Kidney epithelial cell (primary cell): ENCODE data around the gene TRIM54. TPM values are rescaled to one million over a fixed set of nuclear protein-coding genes. Genes with fewer than 3 reads are reported as not detected.

Experiments
- DNase-seq: peaks from one replicate; pipeline ENCODE4 v3.0.0-alpha.2; 2010; ENCODE audit warnings: low read depth
- H3K27me3 ChIP-seq: 2 replicates; pipeline ENCODE4 v1.6.0; 2011; ENCODE audit warnings: low read length; ENCODE audit not compliant: control insufficient read depth, insufficient read depth
- H3K36me3 ChIP-seq: 2 replicates; pipeline ENCODE4 v1.5.1; 2011; ENCODE audit warnings: low read length; ENCODE audit not compliant: control insufficient read depth, insufficient read depth
- H3K4me3 ChIP-seq: 2 replicates; pipeline ENCODE4 v1.5.1; 2011; ENCODE audit warnings: low read depth, mild to moderate bottlenecking, control low read depth, low read length
- CTCF ChIP-seq: IDR thresholded peaks from 2 replicates; pipeline ENCODE4 v1.5.1; 2011; ENCODE audit warnings: mild to moderate bottlenecking, moderate library complexity, low read length, control low read depth, inconsistent platforms; ENCODE audit not compliant: insufficient read depth, poor library complexity, severe bottlenecking
- total RNA-seq: library from RNA; depleted of rRNA; stranded (reverse); fragments of >200 nt; gene quantifications from 2 replicates; pipeline ENCODE4 v1.2.3, GENCODE V29; 2015

The TRIM54 gene
- total RNA-seq, 1 donor from 2014 or later, result 0.33 TPM

- H3K27me3 ChIP-seq, result no peaks in the 10 kb centered on the region
- TF ChIP-seq CTCF, result no peak
- H3K36me3 ChIP-seq, result peaks cover 10% of the 10 kb centered on the region
- no peak overlapping the region for H3K4me3 ChIP-seq
- no peak for DNase-seq
Measured at GRCh38 chr2:27238976-27239375, 43.3 kb upstream of the TRIM54 start.

GRCh38 chr2:27240406-27240805 is 41.8 kb upstream of the TRIM54 start:
- Histone ChIP-seq H3K4me3 (no peak overlapping the region), H3K27me3 (no peaks in the 10 kb centered on the region), H3K36me3 (peaks cover 8% of the 10 kb centered on the region)
- no peak for TF ChIP-seq CTCF
- no peak for DNase-seq

- no peak for TF ChIP-seq CTCF
- Histone ChIP-seq H3K4me3 (no peak overlapping the region), H3K27me3 (no peaks in the 10 kb centered on the region), H3K36me3 (peaks cover 8% of the 10 kb centered on the region)
- no peak for DNase-seq
Measured at GRCh38 chr2:27241761-27242613, 40.2 kb upstream of the TRIM54 start.

GRCh38 chr2:27242614-27242951 is 39.6 kb upstream of the TRIM54 start:
- Histone ChIP-seq H3K36me3 (peaks cover 8% of the 10 kb centered on the region), H3K4me3 (no peak overlapping the region), H3K27me3 (no peaks in the 10 kb centered on the region)
- DNase-seq, result no peak
- TF ChIP-seq CTCF, result no peak

GRCh38 chr2:27243391-27244130 is 38.7 kb upstream of the TRIM54 start:
- Histone ChIP-seq H3K4me3 (no peak overlapping the region), H3K36me3 (peaks cover 7% of the 10 kb centered on the region), H3K27me3 (no peaks in the 10 kb centered on the region)
- TF ChIP-seq CTCF, result no peak
- no peak for DNase-seq

GRCh38 chr2:27245116-27245515 is 37.1 kb upstream of the TRIM54 start:
- no peak overlapping the region for H3K4me3 ChIP-seq
- no peak for TF ChIP-seq CTCF
- H3K27me3 ChIP-seq, result peaks cover 7% of the 10 kb centered on the region
- no peak for DNase-seq
- peaks cover 5% of the 10 kb centered on the region for H3K36me3 ChIP-seq
